ENCODE data around the gene ADAMTS5.

Gene ADAMTS5

GRCh38 chr21:26883768-26884167 is 83.1 kb downstream of the ADAMTS5 start:
- no peak for DNase-seq

- DNase-seq, result no peak
Observed at GRCh38 chr21:26881504-26882228, 85.2 kb downstream of the ADAMTS5 start.

GRCh38 chr21:26877018-26877417 is 89.9 kb downstream of the ADAMTS5 start:
- DNase-seq, result no peak

GRCh38 chr21:26874347-26874746 is 92.5 kb downstream of the ADAMTS5 start:
- DNase-seq, result no peak

Data from right hindlimb (tissue), 1 donor.